GM23338 (cell line): Measurements from ENCODE around the gene ADAMTS17. TPM values are rescaled to one million over a fixed set of nuclear protein-coding genes. Genes with fewer than 3 reads are reported as not detected.

Source experiments
- ATAC-seq: fragments of 200-7000 bp; cut with Tn5 transposase; 3 replicates; pipeline ENCODE4 v1.9.1; 2020
- DNase-seq: peaks from one replicate; pipeline ENCODE4 v3.0.0-alpha.2; 2015; ENCODE audit warnings: low spot score
- H2AFZ ChIP-seq: fragments of 200-600 bp; sonication (generic); 2 replicates; pipeline ENCODE4 v1.8.0; 2016; ENCODE audit warnings: antibody characterized with exemption, mild to moderate bottlenecking, moderate library complexity
- H3F3A ChIP-seq: fragments of 200-600 bp; sonication (generic); replicated peaks from 2 replicates; pipeline ENCODE4 v1.8.0; 2017; ENCODE audit warnings: antibody characterized with exemption, mixed run types, low read depth
- H3K27ac ChIP-seq: fragments of 200-600 bp; sonication (generic); 2 replicates; pipeline ENCODE4 v1.6.1; 2016; ENCODE audit warnings: low read depth
- H3K27me3 ChIP-seq: fragments of 200-600 bp; sonication (generic); 2 replicates; pipeline ENCODE4 v1.8.0; 2016; ENCODE audit warnings: mild to moderate bottlenecking, mixed run types, moderate library complexity; ENCODE audit not compliant: insufficient read depth
- H3K36me3 ChIP-seq: fragments of 200-600 bp; sonication (generic); 2 replicates; pipeline ENCODE4 v1.8.0; 2016; ENCODE audit warnings: mild to moderate bottlenecking; ENCODE audit not compliant: insufficient read depth
- H3K4me1 ChIP-seq: fragments of 200-600 bp; sonication (generic); 2 replicates; pipeline ENCODE4 v1.8.0; 2016; ENCODE audit warnings: mild to moderate bottlenecking, moderate library complexity; ENCODE audit not compliant: insufficient read depth
- H3K4me2 ChIP-seq: fragments of 200-600 bp; sonication (generic); 2 replicates; pipeline ENCODE4 v1.7.1; 2017; ENCODE audit warnings: mixed run types
- H3K4me3 ChIP-seq: fragments of 200-600 bp; sonication (generic); 2 replicates; pipeline ENCODE4 v1.6.1; 2016; ENCODE audit warnings: mixed run types
- H3K79me2 ChIP-seq: fragments of 200-600 bp; sonication (generic); replicated peaks from 2 replicates; pipeline ENCODE4 v1.8.0; 2017; ENCODE audit warnings: mild to moderate bottlenecking; ENCODE audit not compliant: insufficient read depth
- H3K9me2 ChIP-seq: fragments of 200-600 bp; sonication (generic); 2 replicates; pipeline ENCODE4 v1.8.0; 2017; ENCODE audit not compliant: insufficient read depth
- H4K20me1 ChIP-seq: fragments of 200-600 bp; sonication (generic); replicated peaks from 2 replicates; pipeline ENCODE4 v1.8.0; 2017; ENCODE audit warnings: mild to moderate bottlenecking; ENCODE audit not compliant: insufficient read depth
- H3K27ac Mint-ChIP-seq: 2 replicates; pipeline ENCODE4 v1.8.0; 2020; ENCODE audit warnings: inconsistent platforms, mild to moderate bottlenecking, moderate library complexity, mixed read lengths
- H3K27me3 Mint-ChIP-seq: 3 replicates; pipeline ENCODE4 v1.8.0; 2022; ENCODE audit warnings: low read depth, mild to moderate bottlenecking, moderate library complexity, mixed read lengths, inconsistent platforms; ENCODE audit not compliant: insufficient read depth, poor library complexity
- H3K36me3 Mint-ChIP-seq: 3 replicates; pipeline ENCODE4 v1.8.0; 2021; ENCODE audit warnings: low read depth, mild to moderate bottlenecking, inconsistent platforms, moderate library complexity, mixed read lengths
- H3K4me1 Mint-ChIP-seq: 3 replicates; pipeline ENCODE4 v1.8.0; 2020; ENCODE audit warnings: mild to moderate bottlenecking, inconsistent platforms, mixed read lengths
- H3K4me3 Mint-ChIP-seq: 3 replicates; pipeline ENCODE4 v1.8.0; 2021; ENCODE audit warnings: moderate library complexity, mild to moderate bottlenecking, inconsistent platforms, mixed read lengths
- H3K9me3 Mint-ChIP-seq: 3 replicates; pipeline ENCODE4 v1.8.0; 2020; ENCODE audit warnings: moderate library complexity, mild to moderate bottlenecking, inconsistent platforms, mixed read lengths
- CTCF ChIP-seq, 2 experiments: fragments of 200-600 bp in 1 of 2; sonication (generic) in 1 of 2; conservative IDR thresholded peaks; 2 replicates each; pipeline versions ENCODE4 v1.5.1 to v1.6.1; 2016 to 2017; ENCODE audit warnings: antibody characterized with exemption in 2 of 2, low read depth in 2 of 2, mild to moderate bottlenecking in 2 of 2, moderate library complexity in 1 of 2
- JUNB ChIP-seq: IDR thresholded peaks from one replicate; pipeline ENCODE4 v1.6.1; 2016; ENCODE audit warnings: antibody characterized with exemption; ENCODE audit not compliant: unreplicated experiment
- POLR2AphosphoS5 ChIP-seq: IDR thresholded peaks from 2 replicates; pipeline ENCODE4 v1.6.1; 2016; ENCODE audit warnings: antibody characterized with exemption, low read depth
- STAT1 ChIP-seq: IDR thresholded peaks from one replicate; pipeline ENCODE4 v1.6.1; 2016; ENCODE audit warnings: antibody characterized with exemption; ENCODE audit not compliant: unreplicated experiment
- ZNF114 ChIP-seq: fragments of 250-450 bp; sonication (Bioruptor Pico); IDR thresholded peaks from 2 replicates; pipeline ENCODE4 v1.5.0; 2020; ENCODE audit warnings: mild to moderate bottlenecking, moderate library complexity
- ZNF331 ChIP-seq: fragments of 250-450 bp; sonication (Bioruptor Pico); IDR thresholded peaks from 2 replicates; pipeline ENCODE4 v1.5.0; 2020; ENCODE audit warnings: low read depth, mild to moderate bottlenecking, moderate library complexity
- ZNF462 ChIP-seq: fragments of 250-450 bp; sonication (Bioruptor Pico); IDR thresholded peaks from 2 replicates; pipeline ENCODE4 v1.5.0; 2020; ENCODE audit warnings: mild to moderate bottlenecking, moderate library complexity
- polyA plus RNA-seq: library from polyadenylated mRNA; unstranded; fragments of >200 nt; fragmentation: Nextera tagmentation; extraction: Ambion mirVana; gene quantifications from 2 replicates; pipeline ENCODE4 v1.2.1, GENCODE V29; 2016
- total RNA-seq: library from RNA; depleted of rRNA; stranded (reverse); fragments of >200 nt; shearing (Covaris generic); gene quantifications from 2 replicates; pipeline ENCODE4 v1.2.3, GENCODE V29; 2014

ADAMTS17 gene
- total and polyA plus RNA-seq, 2 experiments from 2014 or later: 0.60 to 3.8 TPM

- no peak for TF ChIP-seq ZNF462 (CRISPR knock-in tag)
- TF ChIP-seq POLR2AphosphoS5: no peak
- TF ChIP-seq CTCF (conservative IDR thresholded peaks at IDR 0.05; ENCODE audit: low read depth in 2 of 2): no peak
These were observed 363.8 kb downstream of the ADAMTS17 start (continued) for GRCh38 chr15:99977929-99978328.

- Histone ChIP-seq H3K9me2 (no peaks in the 10 kb centered on the region), H4K20me1 (no peaks in the 10 kb centered on the region), H3K79me2 (no peaks in the 10 kb centered on the region), H3K27me3 (no peaks in the 10 kb centered on the region), H3K4me2 (no peak overlapping the region), H3K36me3 (no peaks in the 10 kb centered on the region), H3K4me1 (peaks cover 13% of the 10 kb centered on the region), H3K27ac (no peak overlapping the region), H3K4me3 (no peak overlapping the region), H3F3A (no peaks in the 10 kb centered on the region), H2AFZ (no peak overlapping the region)
- Mint-ChIP-seq H3K36me3 (no peaks in the 10 kb centered on the region), H3K4me1 (peaks cover 9% of the 10 kb centered on the region), H3K27ac (no peak overlapping the region), H3K27me3 (peaks cover 4% of the 10 kb centered on the region), H3K4me3 (no peak overlapping the region), H3K9me3 (no peaks in the 10 kb centered on the region; the same call in 2 of the 3 replicates)
- ATAC-seq (no peak), DNase-seq (no peak)
- TF ChIP-seq JUNB: no peak
- no peak for TF ChIP-seq ZNF114 (CRISPR knock-in tag)
- TF ChIP-seq ZNF462 (CRISPR knock-in tag): no peak
- TF ChIP-seq STAT1: no peak
- no peak for TF ChIP-seq ZNF331 (CRISPR knock-in tag)
- no peak for TF ChIP-seq POLR2AphosphoS5
These were observed 364.9 kb downstream of the ADAMTS17 start for GRCh38 chr15:99976811-99977271.
